Activated T-cell treated with anti-CD3 and anti-CD28 coated beads for 24 hours (primary cell): Measurements from ENCODE around the gene TNS2.

Source experiments
- DNase-seq: peaks from one replicate; pipeline ENCODE4 v3.0.0-alpha.2; 2020; ENCODE audit warnings: low read depth

TNS2 gene

DNA sequence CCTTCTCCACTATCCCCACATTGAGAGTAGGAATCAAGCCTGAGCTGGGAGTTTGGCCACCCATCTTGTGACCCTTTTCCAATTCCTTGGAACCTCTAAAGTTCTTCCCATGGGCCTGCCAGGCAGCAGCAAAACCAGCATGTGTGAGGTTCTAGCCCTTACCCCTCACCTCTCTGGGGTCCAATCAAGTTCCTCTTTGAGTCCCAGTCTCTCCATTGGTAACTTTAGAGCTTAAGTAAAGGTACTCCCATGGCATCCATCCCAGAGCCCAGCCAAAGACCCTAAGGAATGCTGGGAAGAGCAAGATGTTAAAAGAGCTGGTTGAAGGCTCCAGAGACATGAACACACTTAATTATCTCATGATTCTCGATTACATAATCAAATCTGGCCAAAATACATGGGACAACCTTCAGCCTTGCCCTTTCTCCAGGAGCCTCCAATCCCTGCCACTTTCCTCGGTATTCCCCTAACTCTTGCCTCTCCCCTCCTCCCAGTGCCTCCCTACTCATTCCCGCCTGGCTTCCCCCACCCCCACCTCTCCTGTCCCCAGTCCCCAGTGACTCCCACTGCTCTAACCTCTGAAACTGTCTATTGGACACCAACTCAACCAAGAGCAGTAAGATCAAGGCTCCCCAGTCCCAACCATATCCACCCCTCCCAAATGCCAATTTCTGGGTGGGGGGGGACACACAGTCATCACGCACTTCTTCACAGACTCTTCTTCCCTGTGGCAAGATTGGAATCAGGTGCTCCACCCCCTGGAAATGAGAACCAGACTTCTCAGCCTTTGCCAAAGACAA, 4.8 kb upstream of the TNS2 start:
- DNase-seq = no peak

GRCh38 chr12:53045696-53046045, 4.2 kb upstream of the TNS2 start:
- DNase-seq = no peak

- peak; percentile 18 for DNase-seq
Observed at GRCh38 chr12:53046655-53047220, 3.1 kb upstream of the TNS2 start.

DNA sequence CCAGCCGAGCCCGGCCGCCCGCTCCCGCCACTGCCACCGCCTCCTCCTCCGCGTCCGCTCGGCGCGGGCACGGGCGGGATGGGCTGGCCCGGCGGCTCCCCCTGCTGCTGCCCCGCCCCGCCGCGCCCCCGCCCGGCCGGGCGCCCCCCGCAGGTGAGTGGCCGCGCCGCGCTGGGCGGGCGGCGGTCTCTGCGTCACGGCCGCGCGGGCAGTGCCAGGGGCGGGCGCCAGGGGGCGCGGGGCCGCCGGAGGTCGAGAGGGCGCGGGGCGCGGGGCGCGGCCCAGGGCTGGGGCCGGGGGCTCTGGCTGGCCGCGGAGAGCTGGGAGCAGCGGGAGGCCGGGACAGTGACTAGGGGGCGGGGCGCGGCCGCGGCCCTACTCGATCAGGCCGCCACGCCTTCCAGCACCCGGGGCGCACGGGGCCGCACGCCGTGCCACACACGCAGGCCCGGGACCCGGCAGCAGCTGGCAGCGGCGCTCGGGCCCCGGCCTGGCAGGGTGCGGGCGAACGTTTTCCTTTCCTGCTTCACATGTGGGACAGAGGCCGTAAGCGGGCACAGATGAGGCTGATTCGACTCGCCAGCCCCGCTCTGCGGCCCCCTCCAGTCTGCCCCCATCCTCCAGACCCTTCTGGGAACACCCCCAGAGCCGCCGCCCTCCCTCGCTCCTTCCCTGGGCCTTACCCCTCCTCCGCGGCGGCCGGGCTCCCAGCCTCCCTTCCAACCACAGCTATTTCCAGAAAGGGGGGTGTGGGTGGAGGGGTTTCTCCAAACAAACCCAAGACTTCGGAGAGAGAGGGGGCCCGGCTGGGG, 2.4 kb upstream of the TNS2 start:
- DNase-seq = peak; percentile 49

GRCh38 chr12:53048033-53048779, 1.7 kb upstream of the TNS2 start:
- DNase-seq = no peak

- no peak for DNase-seq
Observed at GRCh38 chr12:53048780-53049401, 974 bp upstream of the TNS2 start.

DNA sequence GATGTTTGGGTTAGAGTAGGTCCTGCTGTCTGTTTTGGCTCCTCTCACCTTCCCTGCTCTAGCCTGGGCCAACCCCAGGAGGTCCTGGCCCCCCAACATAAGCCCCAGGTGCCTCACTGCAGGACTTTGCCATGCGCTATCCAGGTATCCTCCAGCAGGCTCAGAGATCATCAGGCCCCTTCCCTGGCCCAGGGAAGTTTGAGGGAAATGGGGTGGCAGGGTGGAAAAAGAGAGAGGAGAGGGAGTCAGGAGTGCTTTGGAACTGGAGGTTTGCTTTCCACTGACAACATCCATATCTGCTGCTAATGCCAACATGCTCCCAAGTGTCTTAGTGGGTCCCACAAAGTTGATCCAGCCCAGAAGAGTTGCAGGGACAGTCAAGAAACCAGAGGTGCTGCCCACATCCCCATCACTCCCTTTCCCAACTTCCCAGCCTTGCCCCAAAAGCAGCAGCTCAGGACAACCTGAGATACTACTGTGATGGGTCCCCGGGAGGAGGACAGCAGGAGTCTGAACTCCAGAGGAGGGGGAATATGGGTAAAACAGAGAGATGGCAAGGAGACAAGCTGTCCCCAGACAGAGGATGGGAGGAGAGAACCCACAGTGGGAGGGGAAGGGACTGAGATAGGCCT, 677 bp downstream of the TNS2 start:
- no peak for DNase-seq

- no peak for DNase-seq
Observed at GRCh38 chr12:53051058-53051880, 1.4 kb downstream of the TNS2 start.

GRCh38 chr12:53051881-53052412, 2.1 kb downstream of the TNS2 start:
- DNase-seq = no peak

GRCh38 chr12:53052419-53053217, 2.8 kb downstream of the TNS2 start:
- no peak for DNase-seq

GRCh38 chr12:53053218-53054111, 3.6 kb downstream of the TNS2 start:
- DNase-seq = peak; percentile 32

DNA sequence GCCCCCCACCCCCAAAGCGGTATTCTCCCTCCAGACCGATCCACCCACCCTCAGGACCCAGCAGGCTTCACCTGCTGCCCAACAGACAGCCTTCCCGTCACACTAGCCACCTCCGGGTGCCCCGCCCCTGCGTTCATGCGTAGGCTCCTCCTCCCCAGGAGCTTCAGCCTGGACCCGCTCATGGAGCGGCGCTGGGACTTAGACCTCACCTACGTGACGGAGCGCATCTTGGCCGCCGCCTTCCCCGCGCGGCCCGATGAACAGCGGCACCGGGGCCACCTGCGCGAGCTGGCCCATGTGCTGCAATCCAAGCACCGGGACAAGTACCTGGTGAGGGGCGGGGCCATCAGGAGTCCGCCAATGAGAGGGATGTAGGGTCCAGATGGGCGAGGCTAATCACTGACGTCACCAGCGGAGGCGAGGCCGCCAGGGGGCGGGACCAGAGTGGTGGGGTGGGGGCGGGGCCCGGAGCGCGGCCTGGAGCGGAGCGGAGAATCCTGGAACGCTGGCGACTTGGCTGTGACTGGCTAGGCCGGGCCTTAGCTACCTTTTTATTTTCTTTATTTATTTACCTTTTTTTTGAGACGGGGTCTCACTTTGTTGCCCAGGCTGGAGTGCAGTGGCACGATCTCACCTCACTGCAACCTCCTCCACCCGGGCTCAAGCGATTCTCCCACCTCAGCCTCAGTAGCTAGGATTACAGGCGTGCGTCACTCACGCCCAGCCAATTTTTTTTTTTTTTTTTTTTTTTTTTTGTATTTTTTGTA, 4.4 kb downstream of the TNS2 start:
- DNase-seq = peak; percentile 87

DNA sequence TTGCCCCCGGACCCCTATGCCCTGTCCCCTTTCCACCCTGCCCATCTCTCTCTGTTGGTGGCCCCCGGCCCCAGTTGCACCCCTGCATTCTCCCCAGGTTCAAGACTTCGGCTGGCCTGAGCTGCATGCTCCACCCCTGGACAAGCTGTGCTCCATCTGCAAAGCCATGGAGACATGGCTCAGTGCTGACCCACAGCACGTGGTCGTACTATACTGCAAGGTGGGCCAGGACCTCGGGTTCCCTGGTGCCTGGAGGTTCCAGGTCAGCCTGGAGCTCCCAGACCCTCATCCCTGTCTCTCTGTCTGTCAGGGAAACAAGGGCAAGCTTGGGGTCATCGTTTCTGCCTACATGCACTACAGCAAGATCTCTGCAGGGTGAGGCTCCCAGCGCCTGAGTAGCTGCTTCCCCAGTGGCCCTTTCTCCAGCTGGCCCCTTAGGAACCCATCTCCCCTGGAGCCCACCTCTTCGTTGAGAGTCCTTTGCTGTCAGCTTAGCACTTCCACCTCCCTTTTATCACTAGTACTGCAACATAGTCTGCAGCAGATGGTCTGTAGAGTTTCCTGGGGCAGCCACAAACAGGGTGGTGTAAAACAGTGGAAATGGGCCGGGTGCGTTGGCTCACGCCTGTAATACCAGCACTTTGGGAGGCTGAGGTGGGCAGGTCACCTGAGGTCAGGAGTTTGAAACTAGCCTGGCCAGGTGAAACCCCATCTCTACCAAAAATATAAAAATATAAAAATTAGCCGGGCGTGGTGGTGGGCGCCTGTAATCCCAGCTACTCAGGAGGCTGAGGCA, 5.8 kb downstream of the TNS2 start:
- DNase-seq = no peak

- DNase-seq = no peak
Observed at GRCh38 chr12:53056296-53056695, 6.4 kb downstream of the TNS2 start.

- no peak for DNase-seq
Observed at GRCh38 chr12:53056901-53057300, 7.0 kb downstream of the TNS2 start.

- no peak for DNase-seq
Observed at GRCh38 chr12:53057816-53058500, 8.1 kb downstream of the TNS2 start.
